ENCODE results near the gene OR7D2.
A peak's percentile ranks its signal among the peaks of the same experiment; 100 is the strongest.

Gene OR7D2

GRCh38 chr19:9159891-9160290, 18.9 kb upstream of the OR7D2 start:
- TF ChIP-seq, protein P1, sequence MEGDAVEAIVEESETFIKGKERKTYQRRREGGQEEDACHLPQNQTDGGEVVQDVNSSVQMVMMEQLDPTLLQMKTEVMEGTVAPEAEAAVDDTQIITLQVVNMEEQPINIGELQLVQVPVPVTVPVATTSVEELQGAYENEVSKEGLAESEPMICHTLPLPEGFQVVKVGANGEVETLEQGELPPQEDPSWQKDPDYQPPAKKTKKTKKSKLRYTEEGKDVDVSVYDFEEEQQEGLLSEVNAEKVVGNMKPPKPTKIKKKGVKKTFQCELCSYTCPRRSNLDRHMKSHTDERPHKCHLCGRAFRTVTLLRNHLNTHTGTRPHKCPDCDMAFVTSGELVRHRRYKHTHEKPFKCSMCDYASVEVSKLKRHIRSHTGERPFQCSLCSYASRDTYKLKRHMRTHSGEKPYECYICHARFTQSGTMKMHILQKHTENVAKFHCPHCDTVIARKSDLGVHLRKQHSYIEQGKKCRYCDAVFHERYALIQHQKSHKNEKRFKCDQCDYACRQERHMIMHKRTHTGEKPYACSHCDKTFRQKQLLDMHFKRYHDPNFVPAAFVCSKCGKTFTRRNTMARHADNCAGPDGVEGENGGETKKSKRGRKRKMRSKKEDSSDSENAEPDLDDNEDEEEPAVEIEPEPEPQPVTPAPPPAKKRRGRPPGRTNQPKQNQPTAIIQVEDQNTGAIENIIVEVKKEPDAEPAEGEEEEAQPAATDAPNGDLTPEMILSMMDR (conservative IDR thresholded peaks at IDR 0.05; ENCODE audit: low read length), result no peak
- no peak for DNase-seq (ENCODE audit: low read depth)
- H3K4me3 ChIP-seq (ENCODE audit: low read length), result no peak overlapping the region

DNA sequence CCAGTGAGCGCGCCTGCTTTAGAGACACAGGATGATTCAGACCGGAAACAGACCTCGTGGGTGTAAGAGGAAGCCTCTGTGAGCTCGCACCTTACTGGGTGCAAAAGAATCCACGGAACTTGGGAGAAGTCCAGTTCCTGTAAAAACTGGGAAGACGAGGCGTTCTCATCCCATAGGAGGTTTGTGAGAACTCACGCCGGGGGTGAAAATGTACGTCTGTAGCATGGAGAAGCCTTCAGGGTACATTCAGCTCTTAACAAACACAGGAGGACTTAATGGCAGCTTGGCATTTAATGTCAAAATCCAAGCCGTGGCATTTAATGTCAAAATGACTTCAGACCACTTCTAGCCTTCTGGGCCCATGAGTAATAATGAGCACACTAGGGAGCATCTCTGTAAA, 17.4 kb upstream of the OR7D2 start:
- no peak for DNase-seq (ENCODE audit: low read depth)
- no peak overlapping the region for H3K4me3 ChIP-seq (ENCODE audit: low read length)
- TF ChIP-seq, protein P1 (conservative IDR thresholded peaks at IDR 0.05; ENCODE audit: low read length), result no peak

DNA sequence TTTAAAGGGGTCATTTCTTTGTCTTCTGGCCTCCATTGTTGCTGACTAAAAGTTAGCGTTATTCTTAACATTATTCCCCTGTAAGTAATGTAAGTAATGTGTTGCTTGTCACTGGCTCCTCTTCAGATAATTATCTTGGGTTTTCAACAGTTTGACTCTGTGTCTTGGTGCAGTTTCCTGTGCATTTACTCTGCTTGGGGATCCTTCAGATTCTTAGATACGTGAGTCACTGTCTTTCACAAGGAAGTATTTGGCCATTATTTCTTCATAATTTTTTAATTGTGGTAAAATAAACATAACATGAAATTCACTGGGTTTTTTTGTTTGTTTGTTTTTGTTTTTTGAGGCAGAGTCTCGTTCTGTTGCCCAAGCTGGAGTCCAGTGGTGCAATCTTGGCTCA, 13.5 kb upstream of the OR7D2 start:
- H3K4me3 ChIP-seq (ENCODE audit: low read length), result no peak overlapping the region
- TF ChIP-seq, protein P1 (conservative IDR thresholded peaks at IDR 0.05; ENCODE audit: low read length), result no peak
- DNase-seq (ENCODE audit: low read depth), result peak; percentile 16

GRCh38 chr19:9166846-9167245, 11.9 kb upstream of the OR7D2 start:
- no peak overlapping the region for H3K4me3 ChIP-seq (ENCODE audit: low read length)
- TF ChIP-seq, protein P1 (conservative IDR thresholded peaks at IDR 0.05; ENCODE audit: low read length), result no peak

DNA sequence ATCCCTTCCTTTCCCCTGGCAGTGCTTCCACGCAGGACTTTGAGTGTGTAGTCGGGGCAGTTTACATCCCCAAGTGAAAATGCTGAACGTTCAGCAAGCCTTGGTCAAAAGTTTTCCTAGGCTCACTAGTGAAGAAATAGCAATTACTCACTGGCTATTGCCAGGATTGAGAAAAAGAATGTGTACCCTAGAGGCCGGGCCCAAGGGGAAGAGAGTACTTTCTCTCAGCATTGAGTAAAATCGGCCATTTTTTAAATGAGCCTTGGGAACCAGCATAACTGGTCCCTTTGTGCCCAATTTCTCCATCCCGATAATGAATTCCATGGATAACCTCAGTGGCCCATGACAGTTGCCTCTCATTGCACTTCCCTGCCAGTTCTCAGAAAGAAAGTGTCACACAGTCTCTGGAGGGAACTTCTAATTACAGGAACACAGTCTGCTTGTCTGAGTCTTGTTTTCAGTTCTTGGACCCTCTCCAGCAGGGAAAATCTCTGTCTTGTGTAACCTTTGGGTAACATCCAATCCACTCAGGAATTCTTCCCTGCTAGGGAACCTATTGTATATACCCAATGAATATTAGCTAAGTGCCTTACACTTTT, 7.3 kb upstream of the OR7D2 start:
- H3K4me3 ChIP-seq (ENCODE audit: low read length), result no peak overlapping the region
- TF ChIP-seq, protein P1 (conservative IDR thresholded peaks at IDR 0.05; ENCODE audit: low read length), result no peak
- DNase-seq (ENCODE audit: low read depth), result peak; percentile 8

More at GRCh38 chr19:9166846-9167245, 11.9 kb upstream of the OR7D2 start:
- DNase-seq (ENCODE audit: low read depth), result no peak

DNA sequence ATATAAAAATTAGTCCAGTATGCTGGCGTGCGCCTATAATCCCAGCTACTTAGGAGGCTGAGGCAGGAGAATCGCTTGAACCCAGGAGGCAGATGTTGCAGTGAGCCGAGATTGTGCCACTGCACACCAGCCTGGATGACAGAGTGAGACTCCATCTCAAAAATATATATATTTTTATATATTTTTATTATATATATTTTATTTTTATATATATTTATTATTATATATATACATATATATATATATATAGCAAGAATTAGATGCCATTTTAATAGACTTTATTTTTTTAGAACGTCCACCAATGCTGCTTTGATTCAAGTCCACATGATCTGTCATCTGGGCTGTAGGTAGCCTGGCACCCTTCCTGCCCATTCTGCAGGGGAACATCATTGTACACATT, 3.5 kb upstream of the OR7D2 start:
- TF ChIP-seq, protein P1 (conservative IDR thresholded peaks at IDR 0.05; ENCODE audit: low read length), result no peak
- no peak overlapping the region for H3K4me3 ChIP-seq (ENCODE audit: low read length)
- no peak for DNase-seq (ENCODE audit: low read depth)

DNA sequence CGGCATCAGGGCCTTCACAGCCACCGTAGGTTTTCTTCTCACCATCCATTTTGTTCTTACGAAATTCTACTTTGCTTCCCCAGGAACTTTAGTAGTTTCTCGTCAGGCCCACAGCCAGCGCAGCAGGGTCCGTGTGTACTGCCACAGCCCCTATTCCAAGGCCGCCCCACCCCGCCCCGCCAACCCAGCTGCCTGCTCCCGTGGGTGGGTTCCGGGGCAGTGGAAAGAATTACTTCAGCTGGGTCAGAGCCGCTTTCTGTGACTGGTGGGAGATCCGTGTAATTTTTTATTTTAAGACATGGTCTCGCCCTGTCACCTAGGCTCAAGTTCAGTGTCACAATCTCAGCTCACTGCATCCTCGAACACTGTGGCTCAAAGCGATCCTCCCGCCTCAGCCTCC, 4.2 kb downstream of the OR7D2 start:
- TF ChIP-seq, protein P1 (conservative IDR thresholded peaks at IDR 0.05; ENCODE audit: low read length), result no peak
- no peak for DNase-seq (ENCODE audit: low read depth)
- no peak overlapping the region for H3K4me3 ChIP-seq (ENCODE audit: low read length)
